Stimulated activated CD4-positive, alpha-beta T cell treated with anti-CD3 and anti-CD28 coated beads, Interleukin-1b, Interleukin-23, amount 100 ng/mL, for 24 hours (primary cell): Measurements from ENCODE around the gene ULK1.

ENCODE experiments used
- DNase-seq, 4 experiments: peaks; one replicate each; pipeline ENCODE4 v3.0.0-alpha.2; 2020; ENCODE audit warnings: low read depth in 4 of 4, low spot score in 1 of 4

The ULK1 gene

DNA sequence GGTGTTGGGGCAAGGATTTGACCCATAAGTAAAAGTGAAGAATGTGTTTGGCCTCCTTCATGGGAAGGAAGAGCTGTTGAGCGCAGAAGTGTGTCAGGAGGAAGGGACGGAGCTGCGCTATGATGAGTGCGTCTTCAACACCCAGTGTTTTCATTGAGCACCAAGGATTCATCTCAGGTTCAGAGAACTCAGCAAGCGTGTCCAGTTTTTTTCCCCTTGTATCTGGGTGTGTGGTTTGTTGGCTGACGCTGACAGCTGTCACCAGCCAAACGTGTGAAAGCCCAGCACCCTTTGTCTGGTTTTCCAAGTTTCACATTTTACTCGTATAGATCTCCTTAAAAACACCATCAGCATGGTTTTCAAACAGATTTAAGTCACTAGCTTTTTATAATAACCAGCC is 67.6 kb downstream of the ULK1 start:
- no peak for DNase-seq

DNA sequence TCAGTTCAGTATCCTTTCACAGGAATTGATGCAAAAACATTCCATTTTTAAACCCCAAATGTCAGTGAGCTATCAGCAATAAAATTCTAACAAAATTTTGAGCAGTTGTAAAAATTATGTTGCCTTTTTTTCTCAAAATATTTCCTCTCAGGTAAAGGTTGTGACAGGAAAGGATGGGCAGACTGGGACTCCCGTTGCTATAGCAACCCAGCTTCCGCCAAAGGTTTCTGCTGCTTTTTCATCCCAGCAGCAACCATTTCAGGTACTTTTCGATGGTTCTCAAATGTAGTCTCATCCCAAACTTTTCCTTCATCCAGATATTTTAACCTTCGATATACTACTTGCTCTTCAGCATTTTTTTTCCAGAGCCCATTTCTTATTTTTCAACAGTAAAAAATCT is 69.0 kb downstream of the ULK1 start:
- no peak for DNase-seq

DNA sequence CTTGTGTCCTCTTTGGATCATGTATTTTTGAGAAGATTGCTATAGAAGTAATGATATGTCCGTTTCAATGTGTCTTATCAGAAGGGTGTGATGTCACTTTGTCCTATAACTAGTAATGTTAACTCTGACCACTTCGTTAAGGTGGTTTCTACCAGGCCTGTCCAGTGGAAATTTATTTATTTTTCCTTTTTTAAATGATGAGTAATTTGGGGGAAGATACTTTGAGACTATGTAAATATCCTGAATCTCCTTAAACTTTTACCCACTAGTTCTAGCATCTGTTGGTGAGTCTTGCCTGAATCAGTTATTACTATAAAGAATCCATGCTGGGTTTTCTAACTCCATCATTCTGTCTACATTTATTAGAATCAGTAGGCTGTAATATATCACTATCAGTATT is 70.7 kb downstream of the ULK1 start:
- DNase-seq, result no peak

DNA sequence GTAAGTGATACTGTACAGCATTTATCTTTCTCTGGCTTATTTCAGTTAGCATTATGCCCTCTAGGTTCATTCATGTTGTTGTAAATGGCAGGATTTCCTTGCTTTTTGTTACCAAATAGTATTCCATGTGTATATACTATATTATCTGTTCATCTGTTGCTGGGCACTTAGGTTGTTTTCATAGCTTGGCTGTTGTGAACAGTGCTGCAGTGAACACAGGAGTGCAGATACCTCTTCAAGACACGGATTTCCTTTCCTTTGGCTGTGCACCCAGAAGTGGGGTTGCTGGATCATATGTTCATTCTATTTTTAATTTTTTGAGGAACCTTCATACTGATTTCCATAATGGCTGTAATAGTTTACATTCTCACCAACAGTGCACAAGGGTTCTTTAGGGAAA is 76.8 kb downstream of the ULK1 start:
- DNase-seq, result no peak
